WTC11 (cell line): Measurements from ENCODE around the gene CD209.

ENCODE experiments used
- CREB1 ChIP-seq: sonication (generic); formaldehyde crosslinking; IDR thresholded peaks from 2 replicates; pipeline ENCODE4 v1.8.0; 2023; ENCODE audit warnings: mild to moderate bottlenecking, missing genetic modification reagents
- CREM ChIP-seq: sonication (generic); formaldehyde crosslinking; IDR thresholded peaks from 2 replicates; pipeline ENCODE4 v1.8.1; 2022; ENCODE audit warnings: mild to moderate bottlenecking, missing genetic modification reagents, moderate library complexity
- ESRRA ChIP-seq: sonication (generic); formaldehyde crosslinking; IDR thresholded peaks from 2 replicates; pipeline ENCODE4 v1.8.1; 2022; ENCODE audit warnings: mild to moderate bottlenecking, missing genetic modification reagents, borderline replicate concordance
- GABPB1 ChIP-seq: sonication (generic); formaldehyde crosslinking; IDR thresholded peaks from 2 replicates; pipeline ENCODE4 v1.8.1; 2023; ENCODE audit warnings: mild to moderate bottlenecking, missing genetic modification reagents
- GRHL2 ChIP-seq: fragments of 250-450 bp; sonication (Bioruptor Pico); IDR thresholded peaks from 2 replicates; pipeline ENCODE4 v1.8.0; 2022; ENCODE audit warnings: mild to moderate bottlenecking, moderate library complexity; ENCODE audit not compliant: insufficient replicate concordance, severe bottlenecking
- IRF2 ChIP-seq: sonication (generic); formaldehyde crosslinking; IDR thresholded peaks from 2 replicates; pipeline ENCODE4 v1.8.0; 2022; ENCODE audit warnings: low read depth, missing genetic modification reagents, borderline replicate concordance
- NFYB ChIP-seq: sonication (generic); formaldehyde crosslinking; conservative IDR thresholded peaks from 2 replicates; pipeline ENCODE4 v1.8.0; 2022; ENCODE audit warnings: low read depth, missing genetic modification reagents
- SMAD3 ChIP-seq: sonication (generic); formaldehyde crosslinking; IDR thresholded peaks from 2 replicates; pipeline ENCODE4 v1.8.0; 2022; ENCODE audit warnings: missing genetic modification reagents, mild to moderate bottlenecking, borderline replicate concordance
- TEAD4 ChIP-seq: sonication (generic); formaldehyde crosslinking; IDR thresholded peaks from 2 replicates; pipeline ENCODE4 v1.8.0; 2022; ENCODE audit warnings: mild to moderate bottlenecking, missing genetic modification reagents
- TF ChIP-seq, protein P1 (sequence below): fragments of 200-600 bp; IDR thresholded peaks from 2 replicates; pipeline ENCODE4 v1.8.0; 2022; ENCODE audit warnings: antibody characterized with exemption
- TF ChIP-seq, protein P2 (sequence below): sonication (generic); formaldehyde crosslinking; IDR thresholded peaks from 2 replicates; pipeline ENCODE4 v1.8.1; 2023; ENCODE audit warnings: mild to moderate bottlenecking, missing genetic modification reagents, moderate library complexity
- TF ChIP-seq, protein P3 (sequence below): sonication (generic); formaldehyde crosslinking; IDR thresholded peaks from 2 replicates; pipeline ENCODE4 v1.8.0; 2023; ENCODE audit warnings: missing genetic modification reagents, mild to moderate bottlenecking, borderline replicate concordance
- TF ChIP-seq, protein P4 (sequence below): fragments of 250-450 bp; sonication (Bioruptor Pico); IDR thresholded peaks from 2 replicates; pipeline ENCODE4 v1.8.0; 2021; ENCODE audit warnings: mild to moderate bottlenecking
- TF ChIP-seq, protein P5 (sequence below): sonication (generic); formaldehyde crosslinking; IDR thresholded peaks from 2 replicates; pipeline ENCODE4 v1.8.0; 2022; ENCODE audit warnings: mild to moderate bottlenecking, missing genetic modification reagents

DNA sequence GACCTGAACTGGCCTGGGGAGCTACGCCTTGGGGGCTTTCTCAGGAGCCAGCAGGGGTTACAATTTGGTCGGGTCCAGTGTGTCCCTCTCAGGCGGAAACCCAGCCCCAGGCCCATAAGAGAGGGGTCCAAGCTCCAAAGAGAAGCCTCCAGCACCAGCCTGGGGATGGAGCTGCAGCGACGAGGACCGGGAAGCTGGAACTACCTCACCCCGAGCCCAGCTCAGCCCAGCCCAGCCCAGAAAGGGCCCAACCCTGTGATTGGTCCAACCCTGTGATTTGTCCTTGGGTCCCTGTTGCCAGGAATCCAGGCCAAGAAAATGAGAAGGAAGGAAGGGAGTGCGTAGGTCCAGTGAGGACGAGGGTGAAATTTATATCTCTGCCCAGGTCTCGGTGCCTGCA lies 39.8 kb upstream of the CD209 start:
- no peak for TF ChIP-seq SMAD3
- TF ChIP-seq, protein P1, sequence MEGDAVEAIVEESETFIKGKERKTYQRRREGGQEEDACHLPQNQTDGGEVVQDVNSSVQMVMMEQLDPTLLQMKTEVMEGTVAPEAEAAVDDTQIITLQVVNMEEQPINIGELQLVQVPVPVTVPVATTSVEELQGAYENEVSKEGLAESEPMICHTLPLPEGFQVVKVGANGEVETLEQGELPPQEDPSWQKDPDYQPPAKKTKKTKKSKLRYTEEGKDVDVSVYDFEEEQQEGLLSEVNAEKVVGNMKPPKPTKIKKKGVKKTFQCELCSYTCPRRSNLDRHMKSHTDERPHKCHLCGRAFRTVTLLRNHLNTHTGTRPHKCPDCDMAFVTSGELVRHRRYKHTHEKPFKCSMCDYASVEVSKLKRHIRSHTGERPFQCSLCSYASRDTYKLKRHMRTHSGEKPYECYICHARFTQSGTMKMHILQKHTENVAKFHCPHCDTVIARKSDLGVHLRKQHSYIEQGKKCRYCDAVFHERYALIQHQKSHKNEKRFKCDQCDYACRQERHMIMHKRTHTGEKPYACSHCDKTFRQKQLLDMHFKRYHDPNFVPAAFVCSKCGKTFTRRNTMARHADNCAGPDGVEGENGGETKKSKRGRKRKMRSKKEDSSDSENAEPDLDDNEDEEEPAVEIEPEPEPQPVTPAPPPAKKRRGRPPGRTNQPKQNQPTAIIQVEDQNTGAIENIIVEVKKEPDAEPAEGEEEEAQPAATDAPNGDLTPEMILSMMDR, result no peak
- TF ChIP-seq, protein P2, sequence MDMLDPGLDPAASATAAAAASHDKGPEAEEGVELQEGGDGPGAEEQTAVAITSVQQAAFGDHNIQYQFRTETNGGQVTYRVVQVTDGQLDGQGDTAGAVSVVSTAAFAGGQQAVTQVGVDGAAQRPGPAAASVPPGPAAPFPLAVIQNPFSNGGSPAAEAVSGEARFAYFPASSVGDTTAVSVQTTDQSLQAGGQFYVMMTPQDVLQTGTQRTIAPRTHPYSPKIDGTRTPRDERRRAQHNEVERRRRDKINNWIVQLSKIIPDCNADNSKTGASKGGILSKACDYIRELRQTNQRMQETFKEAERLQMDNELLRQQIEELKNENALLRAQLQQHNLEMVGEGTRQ (CRISPR knock-in tag), result no peak
- no peak for TF ChIP-seq GABPB1 (CRISPR knock-in tag)
- TF ChIP-seq CREM (CRISPR knock-in tag), result no peak
- no peak for TF ChIP-seq IRF2 (CRISPR knock-in tag)
- TF ChIP-seq NFYB (CRISPR knock-in tag), result 0 out of 2 replicates have a peak, but pooled peaks have one; percentile 44
- no peak for TF ChIP-seq TEAD4 (CRISPR knock-in tag)
- TF ChIP-seq GRHL2 (CRISPR knock-in tag), result no peak
- no peak for TF ChIP-seq ESRRA (CRISPR knock-in tag)
- TF ChIP-seq, protein P3, sequence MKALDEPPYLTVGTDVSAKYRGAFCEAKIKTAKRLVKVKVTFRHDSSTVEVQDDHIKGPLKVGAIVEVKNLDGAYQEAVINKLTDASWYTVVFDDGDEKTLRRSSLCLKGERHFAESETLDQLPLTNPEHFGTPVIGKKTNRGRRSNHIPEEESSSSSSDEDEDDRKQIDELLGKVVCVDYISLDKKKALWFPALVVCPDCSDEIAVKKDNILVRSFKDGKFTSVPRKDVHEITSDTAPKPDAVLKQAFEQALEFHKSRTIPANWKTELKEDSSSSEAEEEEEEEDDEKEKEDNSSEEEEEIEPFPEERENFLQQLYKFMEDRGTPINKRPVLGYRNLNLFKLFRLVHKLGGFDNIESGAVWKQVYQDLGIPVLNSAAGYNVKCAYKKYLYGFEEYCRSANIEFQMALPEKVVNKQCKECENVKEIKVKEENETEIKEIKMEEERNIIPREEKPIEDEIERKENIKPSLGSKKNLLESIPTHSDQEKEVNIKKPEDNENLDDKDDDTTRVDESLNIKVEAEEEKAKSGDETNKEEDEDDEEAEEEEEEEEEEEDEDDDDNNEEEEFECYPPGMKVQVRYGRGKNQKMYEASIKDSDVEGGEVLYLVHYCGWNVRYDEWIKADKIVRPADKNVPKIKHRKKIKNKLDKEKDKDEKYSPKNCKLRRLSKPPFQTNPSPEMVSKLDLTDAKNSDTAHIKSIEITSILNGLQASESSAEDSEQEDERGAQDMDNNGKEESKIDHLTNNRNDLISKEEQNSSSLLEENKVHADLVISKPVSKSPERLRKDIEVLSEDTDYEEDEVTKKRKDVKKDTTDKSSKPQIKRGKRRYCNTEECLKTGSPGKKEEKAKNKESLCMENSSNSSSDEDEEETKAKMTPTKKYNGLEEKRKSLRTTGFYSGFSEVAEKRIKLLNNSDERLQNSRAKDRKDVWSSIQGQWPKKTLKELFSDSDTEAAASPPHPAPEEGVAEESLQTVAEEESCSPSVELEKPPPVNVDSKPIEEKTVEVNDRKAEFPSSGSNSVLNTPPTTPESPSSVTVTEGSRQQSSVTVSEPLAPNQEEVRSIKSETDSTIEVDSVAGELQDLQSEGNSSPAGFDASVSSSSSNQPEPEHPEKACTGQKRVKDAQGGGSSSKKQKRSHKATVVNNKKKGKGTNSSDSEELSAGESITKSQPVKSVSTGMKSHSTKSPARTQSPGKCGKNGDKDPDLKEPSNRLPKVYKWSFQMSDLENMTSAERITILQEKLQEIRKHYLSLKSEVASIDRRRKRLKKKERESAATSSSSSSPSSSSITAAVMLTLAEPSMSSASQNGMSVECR (CRISPR knock-in tag), result no peak
- TF ChIP-seq CREB1 (CRISPR knock-in tag), result no peak
- TF ChIP-seq, protein P4, sequence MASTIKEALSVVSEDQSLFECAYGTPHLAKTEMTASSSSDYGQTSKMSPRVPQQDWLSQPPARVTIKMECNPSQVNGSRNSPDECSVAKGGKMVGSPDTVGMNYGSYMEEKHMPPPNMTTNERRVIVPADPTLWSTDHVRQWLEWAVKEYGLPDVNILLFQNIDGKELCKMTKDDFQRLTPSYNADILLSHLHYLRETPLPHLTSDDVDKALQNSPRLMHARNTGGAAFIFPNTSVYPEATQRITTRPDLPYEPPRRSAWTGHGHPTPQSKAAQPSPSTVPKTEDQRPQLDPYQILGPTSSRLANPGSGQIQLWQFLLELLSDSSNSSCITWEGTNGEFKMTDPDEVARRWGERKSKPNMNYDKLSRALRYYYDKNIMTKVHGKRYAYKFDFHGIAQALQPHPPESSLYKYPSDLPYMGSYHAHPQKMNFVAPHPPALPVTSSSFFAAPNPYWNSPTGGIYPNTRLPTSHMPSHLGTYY (CRISPR knock-in tag), result no peak
- TF ChIP-seq, protein P5, sequence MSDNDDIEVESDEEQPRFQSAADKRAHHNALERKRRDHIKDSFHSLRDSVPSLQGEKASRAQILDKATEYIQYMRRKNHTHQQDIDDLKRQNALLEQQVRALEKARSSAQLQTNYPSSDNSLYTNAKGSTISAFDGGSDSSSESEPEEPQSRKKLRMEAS, result no peak
